Left lung (tissue), 10 donors: ENCODE measurements around the gene MAN1B1. TPM values are rescaled to one million over a fixed set of nuclear protein-coding genes. Genes with fewer than 3 reads are reported as not detected.

Source experiments
- ATAC-seq: fragments of 200-7000 bp; cut with Tn5 transposase; one replicate; pipeline ENCODE4 v1.9.1; 2020; ENCODE audit warnings: moderate library complexity
- DNase-seq, 4 donors: peaks; one replicate each; pipeline ENCODE4 v3.0.0-alpha.2; 2013 to 2020
- H3K27ac ChIP-seq, 2 donors: fragments of 200-600 bp; sonication (generic) in 1 of 2; one replicate each; pipeline versions ENCODE4 v1.5.0 to v1.8.0; 2020 to 2021
- H3K27me3 ChIP-seq, 2 donors: fragments of 200-600 bp; sonication (generic) in 1 of 2; one replicate each; pipeline versions ENCODE4 v1.5.0 to v1.8.0; 2020 to 2021
- H3K36me3 ChIP-seq, 2 donors: fragments of 200-600 bp; sonication (generic) in 1 of 2; one replicate each; pipeline versions ENCODE4 v1.5.0 to v1.8.0; 2020 to 2021
- H3K4me1 ChIP-seq, 2 donors: fragments of 200-600 bp; one replicate each; pipeline ENCODE4 v1.8.0; 2021
- H3K4me3 ChIP-seq, 2 donors: fragments of 200-600 bp; sonication (generic) in 1 of 2; one replicate each; pipeline versions ENCODE4 v1.5.0 to v1.8.0; 2020 to 2021; ENCODE audit warnings: mild to moderate bottlenecking in 1 of 2
- H3K9me3 ChIP-seq, 2 donors: fragments of 200-600 bp; sonication (generic) in 1 of 2; one replicate each; pipeline versions ENCODE4 v1.5.0 to v1.8.0; 2020 to 2021
- intact Hi-C, 2 donors: fragments of 100-400 bp; cut with DNase I; formaldehyde crosslinking; loops; one replicate each; pipeline versions ENCODE4 v1.11.2 to v1.14.2; 2022
- polyA plus RNA-seq, 6 donors: library from polyadenylated mRNA; unstranded; fragments of 120-200 nt; gene quantifications; one replicate each; pipeline ENCODE4 v1.2.1, GENCODE V29; 2013; ENCODE audit not compliant: insufficient read length in 6 of 6
- total RNA-seq, 2 donors: library from RNA; stranded (reverse); fragmentation: NEBNext Ultra II Directional; extraction: Animal tissue kit (Norgen Biotek cat#: 25700); gene quantifications; one replicate each; pipeline ENCODE4 v1.2.1, GENCODE V29; 2021
- TF ChIP-seq, protein P1 (sequence below), 2 donors: fragments of 200-600 bp; sonication (generic) in 1 of 2; IDR thresholded peaks; one replicate each; pipeline versions ENCODE4 v1.5.0 to v1.8.0; 2021; ENCODE audit warnings: antibody characterized with exemption in 2 of 2
- donor health status: DM: no; HTN: yes; CAD: no.
- donor health status: DM: no; HTN: no; CAD: no.

The MAN1B1 gene
- total and polyA plus RNA-seq, 8 donors: 51.5 to 74.9 (median 64.8) TPM

DNA sequence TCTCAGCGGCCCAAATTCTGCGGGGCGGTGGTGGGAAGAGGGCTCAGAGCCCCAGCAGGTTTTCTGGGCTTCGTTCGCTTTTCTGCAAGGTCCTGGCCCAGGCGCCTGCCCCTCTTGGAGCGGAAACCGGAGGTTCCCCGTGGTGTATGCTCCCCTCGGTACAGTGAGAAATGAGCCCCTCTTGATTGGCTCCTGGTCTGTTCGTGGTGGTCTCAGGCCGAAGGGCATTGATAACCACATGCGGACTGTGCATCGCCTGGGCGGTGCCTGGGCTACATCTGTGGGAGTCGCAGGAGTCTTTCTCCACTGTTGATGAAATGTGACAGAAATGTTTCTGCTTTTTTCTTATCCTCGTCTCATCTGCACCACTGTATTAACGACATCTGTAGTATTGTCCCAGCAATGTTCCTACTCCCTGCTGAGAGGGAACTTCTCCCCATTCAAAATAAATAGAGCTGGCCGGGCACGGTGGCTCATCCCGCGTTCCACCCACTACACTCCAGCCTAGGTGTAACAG, 682 bp downstream of the MAN1B1 start:
- ATAC-seq: no peak
- peaks cover 0 to 25% of the 10 kb centered on the region in 2 donors for H3K36me3 ChIP-seq
- no peaks in the 10 kb centered on the region for H3K27me3 ChIP-seq
- H3K9me3 ChIP-seq: no peaks in the 10 kb centered on the region
- DNase-seq: no peak
- peak overlapping the region; percentile 72 to 95 for H3K27ac ChIP-seq
- TF ChIP-seq, protein P1, sequence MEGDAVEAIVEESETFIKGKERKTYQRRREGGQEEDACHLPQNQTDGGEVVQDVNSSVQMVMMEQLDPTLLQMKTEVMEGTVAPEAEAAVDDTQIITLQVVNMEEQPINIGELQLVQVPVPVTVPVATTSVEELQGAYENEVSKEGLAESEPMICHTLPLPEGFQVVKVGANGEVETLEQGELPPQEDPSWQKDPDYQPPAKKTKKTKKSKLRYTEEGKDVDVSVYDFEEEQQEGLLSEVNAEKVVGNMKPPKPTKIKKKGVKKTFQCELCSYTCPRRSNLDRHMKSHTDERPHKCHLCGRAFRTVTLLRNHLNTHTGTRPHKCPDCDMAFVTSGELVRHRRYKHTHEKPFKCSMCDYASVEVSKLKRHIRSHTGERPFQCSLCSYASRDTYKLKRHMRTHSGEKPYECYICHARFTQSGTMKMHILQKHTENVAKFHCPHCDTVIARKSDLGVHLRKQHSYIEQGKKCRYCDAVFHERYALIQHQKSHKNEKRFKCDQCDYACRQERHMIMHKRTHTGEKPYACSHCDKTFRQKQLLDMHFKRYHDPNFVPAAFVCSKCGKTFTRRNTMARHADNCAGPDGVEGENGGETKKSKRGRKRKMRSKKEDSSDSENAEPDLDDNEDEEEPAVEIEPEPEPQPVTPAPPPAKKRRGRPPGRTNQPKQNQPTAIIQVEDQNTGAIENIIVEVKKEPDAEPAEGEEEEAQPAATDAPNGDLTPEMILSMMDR (IDR thresholded peaks at IDR 0.05): no peak
- intact Hi-C loops: no loop called here
- peak overlapping the region; percentile 75 for H3K4me3 ChIP-seq
- peaks cover 17 to 45% of the 10 kb centered on the region in 2 donors for H3K4me1 ChIP-seq

DNA sequence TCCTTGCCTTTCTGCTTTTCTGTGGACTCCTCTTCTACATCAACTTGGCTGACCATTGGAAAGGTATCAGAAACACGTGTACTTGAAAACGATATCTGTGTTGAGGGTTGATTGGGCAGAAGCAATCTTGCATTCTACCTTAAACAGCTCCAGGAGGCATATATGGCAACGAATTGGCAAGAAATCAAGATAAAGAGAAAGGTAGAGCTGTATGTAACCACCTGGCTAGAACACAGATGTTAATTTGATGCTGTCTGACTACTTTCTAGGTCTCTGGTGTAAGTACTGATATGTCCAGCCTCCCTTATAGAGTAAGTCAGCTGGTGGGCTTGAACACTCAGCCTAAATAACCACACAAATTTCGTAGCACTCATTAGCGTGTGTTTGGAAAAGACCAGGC, 1.3 kb downstream of the MAN1B1 start:
- no peaks in the 10 kb centered on the region for H3K9me3 ChIP-seq
- no peak overlapping the region for H3K27ac ChIP-seq
- no peaks in the 10 kb centered on the region for H3K27me3 ChIP-seq
- intact Hi-C loops: no loop called here
- H3K36me3 ChIP-seq: peaks cover 0 to 25% of the 10 kb centered on the region in 2 donors
- TF ChIP-seq, protein P1 (IDR thresholded peaks at IDR 0.05): no peak
- ATAC-seq (no peak), DNase-seq (no peak)
- H3K4me1 ChIP-seq: peaks cover 17 to 40% of the 10 kb centered on the region in 2 donors
- H3K4me3 ChIP-seq: no peak overlapping the region

DNA sequence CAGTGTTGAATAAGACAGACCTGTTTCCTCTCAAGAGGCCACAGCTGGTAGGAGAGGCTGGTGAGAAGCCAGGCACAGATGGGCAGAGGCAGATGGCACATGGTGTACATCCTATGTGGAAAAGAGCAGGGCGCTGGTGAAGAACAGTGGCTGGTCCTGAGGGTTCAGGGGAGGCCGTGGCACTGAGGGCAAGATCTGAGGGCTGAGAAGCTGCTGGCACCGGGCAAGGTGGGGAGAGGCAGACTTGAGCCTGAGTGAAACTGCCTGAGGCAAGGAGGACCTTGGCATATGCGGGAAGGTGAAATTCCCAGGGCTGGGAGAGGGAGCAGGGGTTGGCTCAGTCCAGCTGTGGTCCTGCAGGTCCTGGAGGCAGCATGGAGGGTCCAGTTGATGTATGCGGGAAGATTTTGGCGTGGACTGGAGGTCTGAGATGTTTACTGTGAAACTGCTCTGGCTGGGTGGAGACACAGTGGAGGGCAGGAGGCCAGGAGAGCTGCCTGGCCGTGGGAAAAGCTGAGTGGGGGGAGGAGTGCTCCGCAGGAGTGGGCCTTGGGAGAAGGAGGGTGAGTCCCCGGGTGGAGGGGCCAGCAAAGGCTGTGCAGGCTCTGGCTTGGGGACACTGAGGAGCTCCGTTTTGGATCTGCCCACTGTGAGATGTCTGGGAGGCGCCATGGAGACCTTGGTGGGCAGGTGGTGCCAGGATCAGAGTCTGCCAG, 2.6 kb downstream of the MAN1B1 start:
- H3K27me3 ChIP-seq: no peaks in the 10 kb centered on the region
- DNase-seq: no peak
- H3K9me3 ChIP-seq: no peaks in the 10 kb centered on the region
- H3K27ac ChIP-seq: no peak overlapping the region
- ATAC-seq: no peak
- peaks cover 0 to 24% of the 10 kb centered on the region in 2 donors for H3K36me3 ChIP-seq
- no peak overlapping the region for H3K4me3 ChIP-seq
- peaks cover 17 to 31% of the 10 kb centered on the region in 2 donors for H3K4me1 ChIP-seq
- TF ChIP-seq, protein P1 (IDR thresholded peaks at IDR 0.05): no peak
- intact Hi-C loops: no loop called here

DNA sequence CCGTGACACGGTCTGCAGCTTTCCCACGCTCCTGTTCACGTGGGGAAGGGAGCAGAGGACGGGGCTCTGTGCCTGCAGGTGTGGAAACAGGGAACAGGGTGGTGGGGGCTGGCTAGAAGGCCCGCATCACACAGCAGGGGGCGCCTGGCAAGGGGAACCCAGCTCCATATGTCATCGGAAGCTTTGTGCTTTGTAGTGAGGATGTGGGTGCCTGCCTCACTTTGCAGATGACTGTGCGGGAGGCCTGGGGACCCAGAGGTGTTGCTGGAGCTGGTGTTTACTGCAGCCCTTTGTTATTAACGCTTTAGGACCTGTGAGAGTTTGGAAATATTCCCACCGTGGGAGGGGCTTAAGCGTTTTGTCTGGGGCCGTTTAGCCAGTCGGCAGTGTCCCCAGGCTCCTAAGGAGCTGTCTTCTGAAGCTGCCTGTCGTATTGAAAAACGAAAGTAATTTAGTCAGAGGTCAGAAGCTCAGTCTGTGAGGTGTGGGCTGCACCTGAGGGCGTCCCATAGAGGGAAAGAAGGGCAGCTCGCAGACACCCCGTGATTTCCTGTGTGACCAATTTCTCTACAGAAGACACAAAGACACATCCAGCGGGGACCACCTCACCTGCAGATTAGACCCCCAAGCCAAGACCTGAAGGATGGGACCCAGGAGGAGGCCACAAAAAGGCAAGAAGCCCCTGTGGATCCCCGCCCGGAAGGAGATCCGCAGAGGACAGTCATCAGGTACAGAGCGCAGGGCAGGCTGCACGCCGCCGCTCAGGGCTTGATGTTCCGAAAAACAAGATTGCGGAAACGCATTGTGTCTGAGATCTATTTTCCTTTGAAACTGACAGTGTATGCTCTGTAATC, 9.1 kb downstream of the MAN1B1 start:
- Histone ChIP-seq H3K4me1 (no peaks in the 10 kb centered on the region), H3K4me3 (no peak overlapping the region), H3K27ac (no peak overlapping the region), H3K36me3 (peaks cover 0 to 87% of the 10 kb centered on the region in 2 donors), H3K9me3 (no peaks in the 10 kb centered on the region), H3K27me3 (no peaks in the 10 kb centered on the region)
- intact Hi-C loops: no loop called here
- ATAC-seq (peak; percentile 37), DNase-seq (no peak)
- TF ChIP-seq, protein P1 (IDR thresholded peaks at IDR 0.05): no peak
